Erythroblast (primary cell): ENCODE data around the gene PAGE4.

ENCODE experiments used
- DNase-seq, 2 experiments: peaks; one replicate each; lab custom pipeline; 2025; lab: John Stamatoyannopoulos, UW
- GATA1 ChIP-seq: IDR thresholded peaks from 2 replicates; pipeline ENCODE4 v1.6.1; 2011; ENCODE audit warnings: low read depth, mild to moderate bottlenecking, control low read depth, low read length, moderate library complexity
- POLR2A ChIP-seq: IDR thresholded peaks from 2 replicates; pipeline ENCODE4 v1.6.1; 2011; ENCODE audit warnings: mild to moderate bottlenecking, low read length

Gene PAGE4

DNA sequence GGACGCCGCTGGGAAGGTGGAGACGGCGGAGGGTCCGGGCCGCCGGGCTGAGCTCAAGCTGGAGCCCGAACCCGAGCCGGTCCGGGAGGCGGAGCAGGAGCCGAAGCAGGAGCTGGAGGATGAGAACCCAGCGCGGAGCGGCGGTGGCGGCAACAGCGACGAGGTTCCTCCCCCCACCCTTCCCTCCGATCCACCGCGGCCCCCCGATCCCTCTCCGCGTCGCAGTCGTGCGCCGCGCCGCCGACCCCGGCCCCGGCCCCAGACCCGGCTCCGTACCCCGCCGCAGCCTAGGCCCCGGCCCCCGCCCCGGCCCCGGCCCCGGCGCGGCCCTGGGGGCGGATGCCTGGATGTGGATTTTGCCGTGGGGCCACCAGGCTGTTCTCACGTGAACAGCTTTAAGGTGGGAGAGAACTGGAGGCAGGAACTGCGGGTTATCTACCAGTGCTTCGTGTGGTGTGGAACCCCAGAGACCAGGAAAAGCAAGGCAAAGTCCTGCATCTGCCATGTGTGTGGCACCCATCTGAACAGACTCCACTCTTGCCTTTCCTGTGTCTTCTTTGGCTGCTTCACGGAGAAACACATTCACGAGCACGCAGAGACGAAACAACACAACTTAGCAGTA is 50.7 kb downstream of the PAGE4 start:
- no peak for TF ChIP-seq GATA1
- TF ChIP-seq POLR2A: no peak
- no peak for DNase-seq

DNA sequence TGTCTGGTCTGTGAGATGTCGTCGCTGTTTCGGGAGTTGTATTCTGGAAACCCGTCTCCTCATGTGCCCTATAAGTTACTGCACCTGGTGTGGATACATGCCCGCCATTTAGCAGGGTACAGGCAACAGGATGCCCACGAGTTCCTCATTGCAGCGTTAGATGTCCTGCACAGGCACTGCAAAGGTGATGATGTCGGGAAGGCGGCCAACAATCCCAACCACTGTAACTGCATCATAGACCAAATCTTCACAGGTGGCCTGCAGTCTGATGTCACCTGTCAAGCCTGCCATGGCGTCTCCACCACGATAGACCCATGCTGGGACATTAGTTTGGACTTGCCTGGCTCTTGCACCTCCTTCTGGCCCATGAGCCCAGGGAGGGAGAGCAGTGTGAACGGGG is 51.6 kb downstream of the PAGE4 start:
- TF ChIP-seq POLR2A (no peak), GATA1 (no peak)
- no peak for DNase-seq
